C1 segment of cervical spinal cord (tissue), 14 donors: Measurements from ENCODE around the gene RNF130.
"Not testable (repeated sequence)": the region's sequence is repeated elsewhere in the genome, so short reads cannot be mapped to it uniquely, and the experiment has no call there.

ENCODE experiments used
- DNase-seq, 14 donors: peaks; one replicate each; lab custom pipeline; 2025; lab: John Stamatoyannopoulos, UW

The RNF130 gene

DNA sequence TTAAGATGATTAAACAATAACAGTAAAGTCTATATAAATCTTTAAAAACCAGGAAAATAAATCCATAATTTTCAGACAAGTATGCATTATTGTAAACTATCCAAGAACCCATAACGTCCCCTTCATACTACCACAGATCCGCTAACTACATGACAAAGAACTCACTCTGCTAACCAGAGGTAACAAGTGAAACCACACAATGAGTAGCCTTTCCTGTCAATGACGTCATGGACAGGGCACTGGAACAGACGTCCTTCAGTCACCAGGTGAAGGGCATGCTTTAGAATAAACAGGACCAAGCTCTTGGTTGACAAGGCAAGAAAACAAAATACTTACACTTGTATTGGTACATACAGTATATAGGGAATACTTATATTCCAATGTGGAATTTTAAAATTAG, 45.2 kb downstream of the RNF130 start:
- DNase-seq: peak in 2 of 14 donors; percentile 12 to 24

DNA sequence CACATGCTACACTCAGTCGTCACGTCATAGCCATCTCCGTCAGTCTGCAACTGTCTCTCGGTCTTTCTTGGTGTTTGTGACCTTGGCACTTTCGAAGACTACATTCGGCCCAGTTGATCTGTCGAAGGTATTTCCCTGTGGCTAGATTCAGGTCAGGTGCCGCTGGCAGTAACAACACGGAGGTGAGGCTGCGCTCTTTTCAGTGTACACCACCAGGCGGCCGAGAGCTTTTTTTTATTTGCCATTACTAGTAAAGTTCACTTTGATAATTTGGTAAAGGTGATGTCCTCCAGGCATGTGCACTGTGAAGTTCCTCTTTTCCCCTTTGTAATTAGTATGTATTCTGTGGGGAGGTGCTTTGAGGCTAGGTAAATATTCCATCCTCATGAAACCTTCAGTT, 49.7 kb downstream of the RNF130 start:
- no peak for DNase-seq

DNA sequence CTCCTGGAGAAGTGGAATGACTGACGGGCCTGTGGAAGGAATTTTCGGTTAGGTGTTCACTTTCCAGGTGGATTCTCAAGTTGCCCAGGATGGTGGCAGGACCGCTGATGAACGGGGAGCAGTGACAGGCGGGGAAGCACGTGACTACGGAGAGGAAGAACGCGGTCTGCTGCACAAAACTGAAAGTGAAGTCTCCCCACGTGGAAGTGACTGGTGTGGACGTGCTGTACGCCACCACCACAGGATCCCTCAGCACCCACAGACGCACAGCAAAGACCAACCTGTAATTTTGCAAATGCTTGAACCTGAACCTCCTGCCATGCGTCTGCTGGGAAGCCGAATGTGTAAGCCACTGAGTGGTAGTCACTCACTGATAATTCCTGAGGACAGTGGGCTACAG, 51.4 kb downstream of the RNF130 start:
- no peak for DNase-seq

DNA sequence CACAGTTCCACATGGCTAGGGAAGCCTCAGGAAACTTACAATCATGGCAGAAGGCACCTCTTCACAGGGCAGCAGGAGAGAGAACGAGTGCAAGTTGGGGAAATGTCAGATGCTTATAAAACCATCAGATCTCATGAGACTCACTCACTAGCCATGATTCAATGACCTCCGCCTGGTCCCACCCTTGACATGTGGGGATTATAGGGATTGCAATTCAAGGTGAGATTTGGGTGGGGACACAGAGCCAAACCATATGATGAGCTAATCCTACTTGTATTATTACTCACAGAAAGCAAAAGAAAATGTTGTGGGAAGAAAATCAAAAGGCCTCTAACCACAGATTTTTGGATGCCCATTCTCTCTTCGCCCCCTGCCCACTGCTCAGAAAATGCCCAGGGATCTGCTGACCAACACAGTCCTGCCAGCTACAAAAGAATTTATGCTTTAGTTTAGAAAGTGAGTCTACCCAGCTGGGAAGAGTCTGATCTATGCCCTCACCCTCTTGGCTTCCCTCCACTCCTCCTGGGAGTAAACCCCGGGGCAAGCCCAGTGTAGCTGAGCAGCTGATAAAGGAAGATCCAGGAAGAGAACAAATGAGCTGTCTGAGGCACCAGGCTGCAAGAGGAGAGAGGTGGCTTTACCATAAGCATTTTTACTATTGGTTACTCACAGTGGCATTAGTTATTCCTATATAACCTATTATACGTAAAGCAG, 53.1 kb downstream of the RNF130 start:
- no peak for DNase-seq

DNA sequence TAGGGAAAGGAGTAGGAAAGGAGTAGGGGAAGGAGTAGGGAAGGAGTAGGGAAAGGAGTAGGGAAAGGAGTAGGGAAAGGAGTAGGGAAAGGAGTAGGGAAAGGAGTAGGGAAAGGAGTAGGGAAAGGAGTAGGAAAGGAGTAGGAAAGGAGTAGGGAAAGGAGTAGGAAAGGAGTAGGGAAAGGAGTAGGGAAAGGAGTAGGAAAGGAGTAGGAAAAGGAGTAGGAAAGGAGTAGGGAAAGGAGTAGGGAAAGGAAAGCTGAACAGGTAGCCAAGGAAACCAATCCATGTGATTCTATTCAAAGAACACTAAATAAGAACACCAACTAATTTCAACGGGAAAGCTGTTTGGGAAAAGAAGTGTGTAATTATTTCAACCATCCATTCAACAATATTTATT, 56.0 kb downstream of the RNF130 start:
- DNase-seq: not testable (repeated sequence)

DNA sequence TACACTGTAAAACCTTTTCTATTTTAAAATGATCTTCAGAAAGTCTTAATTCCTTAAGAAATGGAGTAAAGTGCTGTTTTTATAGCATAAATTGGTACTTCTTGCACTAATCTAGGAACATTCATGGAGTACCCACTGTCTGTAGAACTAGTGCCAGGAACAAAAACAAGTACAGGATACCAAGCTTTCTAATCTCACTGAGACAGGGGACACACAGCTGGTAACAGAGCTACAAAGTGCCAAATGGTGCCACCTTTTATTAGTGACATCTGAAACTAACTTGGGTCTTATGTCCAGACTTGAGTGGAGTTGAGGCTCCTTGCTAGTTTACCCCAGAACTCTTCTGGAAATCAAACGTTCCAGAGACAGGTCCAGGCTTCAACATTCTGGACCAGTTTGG, 57.9 kb downstream of the RNF130 start:
- DNase-seq: no peak

DNA sequence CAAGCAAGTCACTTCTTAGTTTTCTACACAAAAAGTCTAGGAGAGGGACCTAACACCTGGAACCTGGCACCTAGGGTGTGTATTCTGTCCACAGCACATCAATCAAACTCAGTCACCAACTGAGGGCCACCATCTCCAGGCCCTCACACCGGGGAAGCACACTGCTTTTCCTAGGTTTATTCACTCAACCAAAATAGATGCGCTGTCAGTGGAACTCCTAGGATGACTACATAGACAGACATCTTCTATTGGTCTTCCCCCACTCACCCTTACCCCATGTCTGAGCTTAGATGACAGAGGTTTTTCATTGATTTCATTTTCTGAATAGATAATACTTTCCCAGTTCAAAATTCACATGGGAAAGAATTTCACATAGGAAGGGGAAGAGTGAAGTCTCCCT, 59.2 kb downstream of the RNF130 start:
- DNase-seq: no peak

DNA sequence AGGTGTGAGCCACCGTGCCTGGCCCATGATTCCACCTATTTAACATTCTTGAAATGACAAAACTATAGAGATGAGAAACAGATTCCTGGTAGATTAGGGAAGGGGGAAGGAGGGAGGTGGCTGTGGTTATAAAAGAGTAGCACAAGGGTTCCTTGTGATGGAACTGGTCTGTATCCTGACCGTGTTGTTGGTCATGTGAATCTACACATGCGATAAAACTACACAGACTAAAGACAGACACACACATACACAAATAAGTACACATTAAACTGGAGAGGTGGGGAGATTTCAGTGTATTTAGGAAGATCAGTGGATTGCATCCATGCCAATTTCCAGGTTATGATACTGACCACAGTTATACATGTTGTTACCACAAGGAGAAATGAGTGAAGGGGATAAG, 60.9 kb downstream of the RNF130 start:
- DNase-seq: no peak

DNA sequence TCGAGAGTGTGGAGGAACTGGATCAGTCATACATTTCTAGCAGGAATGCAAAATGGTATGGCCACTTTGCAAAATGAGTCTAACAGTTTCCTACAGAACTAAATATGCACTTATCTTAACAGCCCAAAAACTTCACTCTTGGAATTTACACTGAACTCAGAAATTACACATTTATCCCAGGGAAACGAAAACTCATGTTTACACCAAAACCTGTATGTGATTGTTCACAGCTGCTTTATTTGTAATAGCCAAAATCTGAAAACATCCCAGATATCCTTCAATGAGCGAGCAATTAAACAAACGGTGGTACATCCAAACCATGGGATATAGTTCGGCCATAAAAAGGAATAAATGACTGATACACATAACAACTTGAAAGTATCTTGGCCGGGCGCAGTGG, 62.0 kb downstream of the RNF130 start:
- no peak for DNase-seq

DNA sequence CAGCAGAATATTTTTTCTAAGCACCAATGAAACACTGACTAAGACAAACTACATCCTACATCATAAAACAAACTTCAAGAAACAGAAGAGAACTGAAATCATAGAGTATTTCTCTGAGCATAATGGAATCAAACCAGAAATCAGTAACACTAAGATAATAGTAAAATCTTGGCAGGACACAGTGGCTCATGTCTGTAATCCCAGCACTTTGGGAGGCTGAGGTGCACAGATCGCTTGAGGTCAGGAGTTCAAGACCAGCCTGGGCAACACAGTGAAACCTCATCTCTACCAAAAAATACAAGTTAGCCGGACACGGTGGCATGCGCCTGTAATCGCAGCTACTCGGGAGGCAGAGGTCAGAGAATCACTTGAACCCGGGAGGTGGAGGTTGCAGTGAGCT, 63.1 kb downstream of the RNF130 start:
- no peak for DNase-seq

DNA sequence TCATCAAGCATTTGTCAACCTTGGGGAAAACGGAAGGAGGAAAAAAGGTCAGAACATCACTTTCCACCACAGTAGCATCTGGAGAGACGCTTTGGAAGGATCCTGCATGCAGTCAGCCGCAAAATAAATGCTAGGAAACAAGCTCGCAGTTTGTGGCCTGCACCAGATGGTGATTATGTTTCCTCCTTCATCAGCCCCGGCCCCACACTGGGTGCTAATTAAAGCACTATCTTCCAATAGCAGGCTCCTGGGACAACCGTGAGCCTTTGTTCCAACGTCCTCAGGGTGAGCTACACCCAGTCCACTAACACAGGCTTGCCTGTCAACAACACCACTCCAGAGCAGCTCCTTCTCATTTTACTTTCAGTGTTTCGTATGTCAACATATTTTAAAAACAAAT, 64.0 kb downstream of the RNF130 start:
- DNase-seq: peak in 3 of 14 donors; percentile 3 to 95 (median 33)

DNA sequence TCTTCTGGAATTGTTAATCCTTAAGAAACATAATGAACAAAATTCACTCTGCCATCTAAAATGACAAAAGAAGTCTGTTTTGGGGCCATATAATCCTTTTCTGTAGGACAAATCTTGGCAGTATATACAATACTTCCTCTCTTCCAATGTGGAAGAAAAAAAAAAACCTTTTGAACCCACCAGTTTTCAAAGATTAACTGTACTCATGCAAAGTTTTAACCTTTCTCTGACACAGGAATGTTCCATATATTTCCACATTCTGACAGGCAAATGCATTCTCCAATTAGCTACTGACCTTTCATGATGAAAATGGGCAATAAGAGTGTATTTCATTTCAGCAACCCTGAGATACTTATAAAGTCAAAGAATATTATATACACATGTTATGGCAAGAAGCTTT, 65.4 kb downstream of the RNF130 start:
- DNase-seq: no peak

DNA sequence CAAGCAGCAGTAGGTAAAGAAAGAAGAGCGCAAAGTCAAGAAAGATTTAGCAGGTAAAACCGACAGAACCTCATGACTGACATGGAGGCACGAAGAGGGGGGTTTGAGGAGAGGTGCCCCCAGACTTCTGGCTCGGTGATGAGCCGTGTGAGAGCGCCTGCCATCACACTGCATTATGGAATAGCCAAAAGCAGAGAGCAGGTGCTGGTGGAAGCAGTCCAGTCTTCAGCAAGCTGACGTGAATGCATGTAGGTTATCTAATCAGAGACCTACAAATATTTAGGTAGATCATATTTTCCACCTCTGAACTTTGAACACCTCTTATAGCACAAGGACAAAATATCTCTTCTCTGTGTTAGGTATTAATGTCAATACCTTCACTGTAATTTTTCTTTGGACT, 68.4 kb downstream of the RNF130 start:
- DNase-seq: peak in 1 of 14 donors; percentile 42

DNA sequence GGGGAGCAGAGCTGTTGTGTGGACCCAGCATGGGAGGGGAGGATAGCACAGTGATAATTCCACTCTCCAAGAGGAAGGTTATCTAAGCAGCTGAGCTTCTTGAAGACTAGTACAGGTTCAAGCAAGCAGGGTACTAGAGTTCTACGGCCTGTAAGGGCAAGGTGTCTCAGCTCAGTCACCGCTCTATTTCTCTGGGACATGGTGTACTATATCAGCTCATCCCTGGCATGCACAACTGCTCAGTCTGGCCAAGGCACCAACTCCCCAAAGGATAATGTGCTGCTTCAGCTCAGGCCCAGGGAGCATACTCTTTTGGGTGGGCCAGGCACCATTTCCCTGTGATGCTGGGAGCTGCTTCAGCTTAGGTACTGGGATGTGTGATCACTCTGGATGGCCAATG, 69.8 kb downstream of the RNF130 start:
- DNase-seq: peak in 1 of 14 donors; percentile 33

DNA sequence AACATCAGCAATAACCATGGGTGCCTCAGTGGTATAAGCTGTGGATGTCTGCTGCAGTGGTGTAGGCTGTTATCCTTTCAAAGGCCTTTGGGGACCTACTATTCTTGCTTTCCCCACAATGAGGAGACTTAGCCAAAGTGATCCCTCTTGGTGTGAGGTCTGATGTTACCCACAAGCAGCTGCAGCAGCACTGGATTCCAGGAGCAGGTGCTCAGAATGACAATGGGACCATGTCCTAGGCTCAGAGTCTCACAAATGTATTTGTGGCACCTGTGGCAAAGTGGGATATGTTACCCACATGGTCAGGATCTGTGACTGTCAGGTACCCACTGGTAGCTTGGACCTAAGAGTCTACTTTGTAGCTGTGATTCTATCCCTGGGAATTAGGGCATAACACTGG, 70.4 kb downstream of the RNF130 start:
- DNase-seq: no peak

DNA sequence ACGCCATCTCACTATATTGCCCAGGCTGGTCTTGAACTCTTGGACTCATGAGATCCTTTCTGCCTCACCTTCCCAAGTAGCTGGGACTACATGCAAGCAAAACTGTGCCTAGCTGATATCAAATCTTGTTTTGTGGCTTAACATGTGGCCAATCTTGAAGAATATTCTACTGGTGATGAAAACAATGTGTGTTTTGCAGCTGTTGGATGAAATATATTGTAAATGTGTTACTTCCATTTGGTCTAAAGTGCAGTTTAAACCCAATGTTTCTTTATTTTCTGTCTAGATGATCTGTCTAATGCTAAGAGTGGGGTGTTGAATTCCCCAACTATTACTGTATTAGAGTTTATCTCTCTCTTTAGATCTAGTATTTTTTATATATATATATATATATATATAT, 73.1 kb downstream of the RNF130 start:
- DNase-seq: no peak

DNA sequence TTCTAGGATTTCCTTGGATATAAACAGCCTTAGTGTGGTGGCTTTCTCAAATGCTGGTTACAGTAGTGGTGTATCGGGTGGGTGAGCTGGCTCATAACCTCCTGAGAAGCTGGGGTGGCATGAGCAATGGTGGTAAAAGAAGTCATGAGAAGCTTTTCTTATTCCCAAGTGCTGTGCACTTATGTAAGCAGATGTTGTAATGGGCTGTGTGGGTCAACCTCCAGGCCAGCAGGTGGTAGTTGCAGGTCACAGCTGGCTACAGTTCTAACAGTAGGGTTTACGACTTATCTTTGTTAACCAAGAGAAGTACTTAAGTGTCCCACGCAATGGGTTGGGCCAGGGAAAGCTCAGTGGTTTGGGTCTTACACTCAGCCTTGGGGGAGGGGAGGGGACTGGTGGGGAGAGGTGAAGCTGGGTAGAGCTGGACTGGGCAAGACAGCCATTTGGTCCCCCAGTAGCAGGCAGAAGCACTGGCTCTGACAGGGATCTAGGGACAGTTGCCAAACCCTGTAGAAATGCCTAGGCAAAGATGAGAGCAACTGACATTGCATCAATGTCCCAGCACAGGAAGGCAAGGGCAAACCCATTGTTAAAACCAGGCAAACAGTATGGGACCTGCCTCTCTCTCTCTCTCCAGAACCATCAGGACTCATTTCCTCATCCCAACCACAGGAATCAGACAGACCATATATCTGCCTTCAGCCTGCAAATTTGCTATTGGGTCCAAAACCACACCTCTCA, 76.8 kb downstream of the RNF130 start:
- no peak for DNase-seq

DNA sequence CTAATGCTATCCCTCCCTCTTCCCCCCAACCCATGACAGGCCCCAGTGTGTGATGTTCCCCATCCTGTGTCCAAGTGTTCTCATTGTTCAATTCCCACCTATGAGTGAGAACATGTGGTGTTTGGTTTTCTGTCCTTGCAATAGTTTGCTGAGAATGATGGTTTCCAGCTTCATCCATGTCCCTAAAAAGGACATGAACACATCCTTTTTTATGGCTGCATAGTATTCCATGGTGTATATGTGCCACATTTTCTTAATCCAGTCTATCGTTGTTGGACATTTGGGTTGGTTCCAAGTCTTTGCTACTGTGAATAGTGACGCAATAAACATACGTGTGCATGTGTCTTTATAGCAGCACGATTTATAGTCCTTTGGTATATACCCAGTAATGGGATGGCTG, 78.7 kb downstream of the RNF130 start:
- not testable (repeated sequence) for DNase-seq

DNA sequence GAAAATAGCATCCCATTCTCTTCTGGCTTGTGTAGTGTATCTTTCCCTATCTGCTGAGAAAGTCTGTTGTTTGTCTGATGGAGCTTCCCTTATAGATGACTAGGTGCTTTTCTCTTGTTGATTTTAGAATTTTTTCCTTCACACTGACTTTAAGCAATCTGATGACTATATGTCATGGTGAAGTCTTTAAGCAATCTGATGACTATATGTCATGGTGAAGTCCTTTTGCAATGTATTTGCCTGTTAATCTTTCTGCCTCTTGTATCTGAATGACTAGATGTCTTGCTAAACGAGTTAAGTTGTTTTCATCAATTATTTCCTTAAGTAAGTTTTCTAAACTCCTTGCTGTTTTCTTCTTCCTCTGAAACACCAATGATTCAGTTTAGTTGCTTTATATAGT, 80.5 kb downstream of the RNF130 start:
- no peak for DNase-seq

DNA sequence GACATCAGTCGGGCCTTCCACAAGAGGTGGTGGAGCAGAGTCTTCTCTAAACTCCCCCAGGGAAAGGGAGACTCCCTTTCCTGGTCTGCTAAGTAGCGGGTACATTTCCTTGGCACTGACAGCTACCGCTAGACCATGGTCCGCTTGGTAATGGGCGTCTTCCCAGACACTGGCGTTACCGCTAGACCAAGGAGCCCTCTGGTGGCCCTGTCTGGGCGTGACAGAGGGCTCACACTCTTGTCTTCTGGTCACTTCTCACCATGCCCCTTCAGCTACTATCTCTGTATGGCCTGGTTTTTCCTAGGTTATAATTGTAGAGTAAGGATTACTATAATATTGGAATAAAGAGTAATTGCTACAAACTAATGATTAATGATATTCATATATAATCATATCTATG, 81.0 kb downstream of the RNF130 start:
- not testable (repeated sequence) for DNase-seq

DNA sequence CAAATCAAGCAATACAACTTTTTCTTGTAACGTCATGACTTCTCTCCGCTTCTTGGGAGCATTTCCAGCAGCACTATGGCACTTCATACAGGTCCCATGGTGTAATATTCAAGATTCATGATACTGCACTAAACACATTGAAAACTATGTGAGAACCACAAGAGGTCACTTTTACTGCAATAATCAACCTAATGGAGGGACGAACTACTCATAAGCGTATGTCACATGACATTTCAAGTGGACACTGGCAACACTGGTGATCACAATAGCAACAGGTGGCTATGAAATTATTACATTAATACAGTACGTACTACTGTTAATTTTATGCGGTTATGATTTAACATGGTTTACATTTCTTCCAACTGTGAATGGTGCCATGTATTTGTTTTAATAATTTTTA, 85.2 kb downstream of the RNF130 start:
- DNase-seq: no peak

DNA sequence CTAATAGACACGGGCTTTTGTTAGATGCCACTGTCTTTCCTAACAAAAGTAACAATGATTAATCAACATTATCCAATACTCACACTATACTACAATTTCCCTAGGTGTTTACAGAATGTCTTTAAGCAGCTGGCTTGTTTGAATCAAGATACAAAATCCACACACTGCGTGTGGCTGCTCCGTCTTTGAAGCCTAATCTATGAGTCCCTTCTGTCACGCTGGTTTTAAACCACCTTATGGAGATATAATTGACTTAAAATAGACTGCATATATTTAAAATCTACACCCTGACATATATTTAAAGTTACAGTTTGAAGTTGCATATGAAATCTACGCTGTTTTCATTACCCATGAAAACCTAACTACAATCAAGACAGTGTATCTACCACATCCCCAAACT, 89.9 kb downstream of the RNF130 start:
- DNase-seq: no peak

DNA sequence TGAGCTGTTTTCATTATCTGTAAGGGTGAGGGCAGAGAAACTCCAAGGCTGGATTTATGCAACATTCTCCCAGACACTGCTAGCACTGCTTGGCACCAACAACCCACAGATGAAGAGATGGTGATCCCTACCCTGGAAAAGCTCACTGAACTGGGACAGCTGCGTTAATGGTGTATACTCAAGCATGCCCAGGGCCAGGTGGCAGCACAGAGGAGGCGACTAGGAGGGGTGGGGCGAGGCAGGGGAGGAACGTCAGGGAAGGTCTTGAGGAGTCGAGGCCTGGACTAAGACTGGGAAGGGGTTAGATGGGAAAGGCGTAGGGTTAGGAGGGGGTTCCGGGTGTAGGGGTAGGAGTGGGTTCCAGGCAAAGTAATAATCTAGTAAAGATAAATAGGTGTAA, 90.8 kb downstream of the RNF130 start:
- no peak for DNase-seq
